Renal cortical epithelial cell (primary cell): ENCODE data around the gene FRMD4B. TPM values are rescaled to one million over a fixed set of nuclear protein-coding genes. Genes with fewer than 3 reads are reported as not detected.
"Not testable (repeated sequence)": the region's sequence is repeated elsewhere in the genome, so short reads cannot be mapped to it uniquely, and the experiment has no call there.

Experiments used
- DNase-seq: peaks from one replicate; pipeline ENCODE4 v3.0.0-alpha.2; 2011; ENCODE audit warnings: low read depth
- total RNA-seq: library from RNA; depleted of rRNA; stranded (reverse); fragments of >200 nt; gene quantifications from 2 replicates; pipeline ENCODE4 v1.2.3, GENCODE V29; 2014

Gene FRMD4B
- total RNA-seq, 1 donor from 2014 or later, result 24.5 TPM

- DNase-seq, result no peak
Measured at GRCh38 chr3:69244039-69244438, 141.8 kb downstream of the FRMD4B start.

DNA sequence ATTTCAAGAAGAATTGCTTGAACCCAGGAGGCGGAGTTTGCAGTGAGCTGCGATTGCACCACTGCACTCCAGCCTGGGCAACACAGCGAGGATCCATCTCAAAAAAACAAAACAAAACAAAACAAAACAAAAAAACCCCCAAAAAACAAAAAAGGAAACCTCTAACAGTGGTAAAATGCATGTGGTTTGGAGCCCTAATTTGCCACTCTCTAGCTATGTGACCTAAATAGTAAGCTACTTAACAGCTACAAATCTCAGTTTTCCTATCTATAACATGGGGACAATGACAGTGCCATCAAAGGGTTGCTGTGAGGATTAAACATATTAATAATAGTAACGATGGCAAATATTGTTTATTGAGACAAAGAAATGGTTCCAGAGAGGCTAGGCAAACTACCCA is 144.1 kb downstream of the FRMD4B start:
- DNase-seq, result peak; percentile 21

DNA sequence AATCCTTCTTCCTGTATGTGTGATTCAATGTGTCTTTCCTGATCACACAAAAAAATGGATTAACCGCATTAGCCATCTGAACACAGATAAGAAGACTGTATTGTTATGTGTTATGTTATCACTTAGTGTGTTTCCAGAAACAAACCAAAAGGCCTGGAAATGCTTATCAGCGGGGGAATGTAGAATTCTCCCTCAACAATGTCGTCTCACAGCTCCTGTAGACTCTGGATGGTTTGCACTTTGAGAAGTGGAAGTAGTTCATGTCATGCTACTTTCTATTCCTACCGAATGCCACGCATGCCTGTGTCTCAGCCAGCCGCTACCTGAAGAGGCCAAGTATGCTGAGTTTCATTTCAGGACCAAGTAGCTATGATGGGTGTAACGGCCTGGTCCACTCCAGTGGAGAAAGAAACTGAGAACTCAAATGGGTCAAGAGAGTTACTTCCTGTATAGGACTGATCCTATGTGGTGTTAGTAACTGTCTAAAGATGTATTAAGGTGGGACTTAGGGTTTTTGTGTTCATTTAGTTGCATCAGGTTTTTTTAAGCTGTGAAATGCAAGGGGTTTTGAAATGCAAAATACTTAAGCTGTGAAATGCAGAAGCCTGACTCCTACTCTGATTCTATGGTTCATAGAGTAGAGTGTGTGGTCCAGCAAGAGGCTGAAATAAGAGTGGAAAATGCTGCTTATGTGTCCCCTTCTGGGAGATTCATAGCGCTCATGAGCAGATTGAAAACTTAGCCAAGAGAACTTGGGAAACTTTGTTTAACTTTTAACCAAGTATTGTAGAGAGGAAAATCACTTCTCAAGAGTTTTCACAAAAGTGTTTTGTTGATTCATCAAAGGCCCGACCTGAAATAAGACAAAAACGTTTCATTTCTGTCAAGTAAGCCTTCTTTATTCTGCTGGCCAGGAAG is 145.0 kb downstream of the FRMD4B start:
- DNase-seq, result peak; percentile 80

GRCh38 chr3:69239063-69239462 is 146.8 kb downstream of the FRMD4B start:
- no peak for DNase-seq

GRCh38 chr3:69236812-69237707 is 148.8 kb downstream of the FRMD4B start:
- no peak for DNase-seq

DNA sequence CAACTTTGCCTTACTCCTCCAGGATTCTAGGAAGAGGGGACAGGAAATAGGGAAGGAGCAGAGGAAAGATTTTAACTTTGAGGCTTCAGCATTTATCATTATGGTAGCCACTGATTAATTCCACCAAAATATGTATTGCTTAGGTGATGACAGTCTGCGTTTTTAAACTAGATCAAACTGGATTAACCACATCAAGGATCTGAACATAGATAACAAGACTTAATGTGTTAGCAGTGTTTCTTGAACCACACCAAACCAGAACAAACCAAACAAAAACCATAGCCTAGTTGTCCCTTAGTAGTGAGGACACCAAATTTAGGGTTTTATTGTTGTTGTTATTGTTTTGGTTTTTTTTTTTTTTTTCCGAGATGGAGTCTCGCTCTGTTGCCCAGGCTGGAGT is 150.0 kb downstream of the FRMD4B start:
- DNase-seq, result no peak

DNA sequence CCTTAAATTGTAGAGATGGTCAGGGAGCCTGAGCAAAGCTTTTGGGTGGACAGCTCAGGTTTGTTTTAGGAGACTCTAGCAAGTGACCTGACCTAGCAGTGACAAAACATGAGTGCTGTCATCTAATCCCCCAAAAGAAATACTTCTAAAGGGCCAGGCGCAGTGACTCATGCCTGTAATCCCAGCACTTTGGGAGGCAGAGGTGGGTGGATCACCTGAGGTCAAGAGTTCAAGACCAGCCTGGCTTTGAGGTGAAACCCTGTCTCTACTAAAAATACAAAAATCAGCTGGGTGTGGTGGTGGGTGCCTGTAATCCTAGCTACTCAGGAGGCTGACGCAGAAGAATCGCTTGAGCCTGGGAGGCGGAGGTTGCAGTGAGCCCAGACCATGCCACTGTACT is 150.7 kb downstream of the FRMD4B start:
- DNase-seq, result not testable (repeated sequence)

- no peak for DNase-seq
Measured at GRCh38 chr3:69232482-69232881, 153.4 kb downstream of the FRMD4B start.

- peak; percentile 86 for DNase-seq
Measured at GRCh38 chr3:69231929-69232440, 153.9 kb downstream of the FRMD4B start.

DNA sequence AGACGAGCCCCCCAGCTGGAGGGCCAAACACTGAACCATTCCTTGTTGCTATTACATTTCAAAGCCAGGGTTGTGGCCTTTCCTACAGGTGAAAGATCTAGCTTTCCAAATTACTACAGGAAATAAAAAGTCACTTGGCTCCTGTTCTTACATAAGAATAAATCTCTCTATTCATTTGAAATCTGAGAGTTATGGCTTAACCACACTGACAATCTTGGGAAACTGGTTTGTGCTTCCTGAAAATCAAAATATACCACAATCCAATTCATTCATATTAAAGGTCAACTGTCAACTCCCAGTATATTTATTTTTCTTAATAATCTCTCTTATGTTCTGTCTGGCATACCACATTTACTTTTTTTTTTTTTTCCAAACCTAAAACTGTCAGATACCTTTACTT is 159.8 kb downstream of the FRMD4B start:
- DNase-seq, result no peak

DNA sequence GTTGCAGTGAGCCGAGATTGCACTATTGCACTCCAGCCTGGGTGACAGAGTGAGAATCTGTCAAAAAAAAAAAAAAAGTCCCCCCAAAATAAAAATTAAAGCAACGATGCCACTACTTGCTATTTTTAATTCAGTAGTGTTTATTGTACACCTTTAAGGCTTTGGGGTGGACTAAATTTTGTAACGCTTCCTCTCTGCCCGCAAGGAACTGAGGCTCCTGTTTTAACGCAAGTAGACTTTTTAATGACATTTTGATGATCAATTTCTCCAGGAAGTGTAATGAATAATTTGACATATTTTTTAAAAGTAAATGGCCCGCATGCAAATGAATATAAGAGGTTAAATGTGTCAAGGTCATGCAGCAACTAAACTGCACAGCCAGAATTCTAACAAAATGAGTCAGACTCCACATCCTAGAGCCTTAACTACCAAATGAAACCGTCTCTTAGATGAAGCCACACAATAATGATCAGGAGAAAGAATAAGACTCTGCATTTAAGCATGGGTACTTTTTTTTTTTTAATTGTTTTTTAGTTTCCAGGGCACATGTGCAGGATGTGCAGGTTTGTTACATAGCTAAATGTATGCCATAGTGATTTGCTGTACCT is 166.7 kb downstream of the FRMD4B start:
- DNase-seq, result peak; percentile 48

DNA sequence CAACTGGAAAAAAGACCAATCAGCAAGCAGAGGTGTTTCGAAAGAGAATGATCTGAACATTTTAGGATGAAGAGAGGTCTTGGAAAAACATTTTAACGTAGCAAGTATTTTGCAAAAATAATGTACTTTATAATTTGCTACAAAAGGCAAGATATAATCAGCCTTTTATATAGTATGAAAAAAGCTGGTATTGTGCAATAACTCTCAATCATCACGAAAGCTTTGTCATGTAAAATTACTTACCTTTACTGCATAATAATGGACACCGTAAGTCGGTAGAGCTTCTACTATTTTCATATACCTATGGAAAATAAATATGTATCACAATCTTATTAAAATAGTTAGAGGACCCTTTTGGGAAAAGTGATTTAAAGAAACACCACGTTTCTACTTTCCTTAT is 167.8 kb downstream of the FRMD4B start:
- DNase-seq, result no peak

DNA sequence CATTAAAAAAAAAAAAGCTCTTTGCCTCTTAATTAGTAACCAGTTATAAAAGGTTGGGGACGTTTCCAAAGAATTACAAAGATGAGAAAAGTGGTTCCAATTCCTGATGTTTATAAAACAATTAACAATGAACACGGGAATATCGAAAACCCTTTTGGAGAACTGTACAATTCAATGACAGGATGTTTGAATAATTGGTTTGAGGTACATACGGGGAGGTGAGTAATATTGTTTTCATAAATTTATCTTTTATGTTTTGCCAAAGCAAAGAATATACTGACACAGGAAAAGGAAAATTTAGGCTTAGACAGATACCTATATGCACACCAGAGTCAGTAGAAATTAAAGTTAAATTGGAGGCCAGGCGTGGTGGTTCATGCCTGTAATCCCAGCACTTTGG is 168.9 kb downstream of the FRMD4B start:
- DNase-seq, result peak; percentile 27

DNA sequence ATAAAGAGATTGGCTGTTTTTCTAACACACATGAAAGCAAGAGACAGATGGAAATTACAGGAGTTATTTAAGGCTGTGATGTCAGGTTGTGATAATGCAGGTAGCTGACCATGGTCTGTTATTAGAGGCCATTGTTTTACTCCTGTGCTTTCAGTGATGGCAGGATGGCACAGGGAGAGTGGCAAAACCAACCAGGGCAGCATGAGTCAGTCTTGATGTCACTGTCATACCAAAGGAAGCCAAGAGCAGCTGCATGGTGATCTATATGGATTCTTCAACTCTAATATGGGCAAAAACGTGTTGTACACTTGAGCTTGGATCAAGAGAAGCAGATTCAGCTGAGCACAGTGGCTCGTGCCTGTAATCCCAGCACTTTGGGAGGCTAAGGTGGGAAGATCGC is 171.6 kb downstream of the FRMD4B start:
- no peak for DNase-seq

- DNase-seq, result peak; percentile 87
Measured at GRCh38 chr3:69212411-69213160, 173.3 kb downstream of the FRMD4B start.

DNA sequence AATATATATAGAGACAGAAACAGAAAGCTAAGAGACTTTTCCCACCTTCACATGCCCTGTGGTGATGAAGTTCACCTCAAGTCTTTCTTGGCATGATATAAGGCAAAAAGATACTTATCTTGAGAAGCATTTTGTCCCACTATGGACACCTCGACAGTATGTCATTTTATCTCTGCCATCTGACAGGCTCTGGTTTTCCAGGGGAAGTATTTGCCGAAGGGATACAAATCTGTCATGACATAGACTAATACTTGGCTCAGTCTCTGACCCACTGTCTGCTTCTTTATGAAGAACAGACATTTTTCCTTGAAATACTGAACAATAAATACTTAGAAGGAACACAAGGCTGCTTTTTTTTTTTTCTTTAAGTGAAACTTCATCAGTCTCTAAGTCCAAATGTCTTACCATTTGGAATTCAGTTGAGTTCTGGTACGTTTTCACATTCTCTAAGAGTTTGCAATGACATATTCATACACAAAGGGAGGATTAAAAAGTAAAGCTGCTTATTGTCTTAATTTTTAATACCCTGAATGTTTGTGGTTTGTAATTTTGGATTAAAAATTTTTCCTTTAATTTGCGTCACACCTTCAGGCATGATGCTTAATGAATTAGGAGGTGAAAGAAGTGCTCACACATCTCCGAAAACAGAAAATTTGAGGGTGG is 175.7 kb downstream of the FRMD4B start:
- DNase-seq, result no peak

DNA sequence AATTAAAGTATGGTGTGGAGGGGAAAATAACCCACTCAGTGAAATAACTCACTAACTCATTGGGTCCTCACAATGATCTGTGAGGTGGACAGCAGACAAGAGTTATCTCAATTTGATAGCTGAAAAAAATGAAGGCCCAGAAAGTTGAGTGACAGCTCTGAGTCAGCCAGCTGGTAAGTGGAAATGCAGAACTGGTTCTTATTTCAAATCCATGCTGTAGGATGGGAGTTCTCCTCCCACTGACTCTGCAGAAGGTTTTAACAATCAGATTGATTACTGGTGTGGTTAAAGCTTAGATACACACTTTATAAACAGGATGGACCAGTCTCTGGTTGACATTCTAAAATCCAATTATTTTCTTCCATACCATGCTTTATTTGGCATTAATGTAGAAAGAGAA is 176.5 kb downstream of the FRMD4B start:
- no peak for DNase-seq

DNA sequence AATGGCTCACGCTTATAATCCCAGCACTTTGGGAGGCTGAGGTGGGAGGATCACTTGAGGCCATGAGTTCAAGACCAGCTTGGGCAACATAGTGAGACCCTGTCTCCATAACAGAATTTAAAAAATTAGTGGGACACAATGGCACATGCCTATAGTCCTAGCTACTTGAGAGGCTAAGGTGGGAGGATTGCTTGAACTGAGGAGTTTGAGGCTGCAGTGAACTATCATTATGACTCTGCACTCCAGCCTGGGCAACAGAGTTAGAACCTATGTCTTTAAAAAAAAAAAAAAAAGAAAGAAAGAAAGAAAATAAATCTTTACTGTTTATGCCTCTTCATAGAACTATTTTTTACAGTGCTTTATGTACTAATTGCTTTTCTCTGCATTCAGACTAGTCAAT is 178.9 kb downstream of the FRMD4B start:
- no peak for DNase-seq

GRCh38 chr3:69205385-69205784 is 180.5 kb downstream of the FRMD4B start:
- DNase-seq, result no peak

DNA sequence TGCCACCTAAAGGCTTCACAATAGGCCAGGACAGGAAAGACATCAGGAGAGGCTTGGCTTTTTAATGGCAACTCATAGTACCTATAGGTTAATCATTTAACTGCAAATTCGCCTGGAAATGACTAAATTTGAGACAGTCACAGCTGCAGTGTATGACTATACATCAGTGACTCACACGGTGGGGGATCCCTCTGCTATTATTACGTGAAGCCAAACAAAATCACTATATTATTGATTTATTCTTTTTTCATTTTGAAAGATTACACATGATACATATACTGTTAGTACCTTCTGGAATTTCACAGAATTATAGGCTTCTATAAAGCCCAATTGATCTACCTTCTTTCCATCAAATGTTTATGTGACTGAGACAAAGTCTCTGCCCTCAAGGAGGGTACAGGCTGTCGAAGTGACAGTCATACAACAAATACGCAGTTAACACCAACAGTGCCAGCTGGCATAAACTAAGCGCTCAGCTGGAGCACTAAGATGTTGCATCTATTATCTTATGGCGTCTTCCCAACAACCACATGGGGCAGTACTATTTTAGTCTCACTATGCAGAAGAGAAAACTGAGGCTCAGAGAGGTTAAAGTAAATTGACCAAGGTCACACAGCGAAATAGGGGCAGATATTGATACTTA is 181.5 kb downstream of the FRMD4B start:
- peak; percentile 84 for DNase-seq
